Kidney capillary endothelial cell (primary cell): ENCODE results near the gene OR13J1.

Experiments
- DNase-seq: peaks from one replicate; pipeline ENCODE4 v3.0.0-alpha.2; 2018; ENCODE audit warnings: low spot score

OR13J1 gene

GRCh38 chr9:35859310-35859989, 10.8 kb downstream of the OR13J1 start:
- no peak for DNase-seq

- no peak for DNase-seq
Observed at GRCh38 chr9:35858458-35858857, 11.7 kb downstream of the OR13J1 start.

GRCh38 chr9:35856882-35857281, 13.3 kb downstream of the OR13J1 start:
- no peak for DNase-seq

GRCh38 chr9:35856206-35856605, 14.0 kb downstream of the OR13J1 start:
- DNase-seq = no peak

GRCh38 chr9:35854091-35854762, 16.0 kb downstream of the OR13J1 start:
- no peak for DNase-seq

GRCh38 chr9:35852876-35853865, 17.0 kb downstream of the OR13J1 start:
- no peak for DNase-seq

- DNase-seq = no peak
Observed at GRCh38 chr9:35852267-35852815, 17.9 kb downstream of the OR13J1 start.

- peak; percentile 20 for DNase-seq
Observed at GRCh38 chr9:35847792-35848572, 22.2 kb downstream of the OR13J1 start.

GRCh38 chr9:35845824-35846771, 24.1 kb downstream of the OR13J1 start:
- no peak for DNase-seq

- peak; percentile 94 for DNase-seq
Observed at GRCh38 chr9:35844628-35845270, 25.5 kb downstream of the OR13J1 start.

GRCh38 chr9:35842795-35843194, 27.4 kb downstream of the OR13J1 start:
- DNase-seq = no peak

- no peak for DNase-seq
Observed at GRCh38 chr9:35842020-35842745, 28.0 kb downstream of the OR13J1 start.

- no peak for DNase-seq
Observed at GRCh38 chr9:35841645-35841900, 28.6 kb downstream of the OR13J1 start.

GRCh38 chr9:35840881-35841644, 29.1 kb downstream of the OR13J1 start:
- no peak for DNase-seq

GRCh38 chr9:35839926-35840325, 30.3 kb downstream of the OR13J1 start:
- no peak for DNase-seq

- no peak for DNase-seq
Observed at GRCh38 chr9:35836595-35836994, 33.6 kb downstream of the OR13J1 start.

GRCh38 chr9:35835766-35836165, 34.4 kb downstream of the OR13J1 start:
- no peak for DNase-seq

GRCh38 chr9:35835216-35835632, 35.0 kb downstream of the OR13J1 start:
- no peak for DNase-seq
